ENCODE results near the gene IER5L. TPM values are rescaled to one million over a fixed set of nuclear protein-coding genes. Genes with fewer than 3 reads are reported as not detected.
A peak's percentile ranks its signal among the peaks of the same experiment; 100 is the strongest.

The IER5L gene
- total and polyA plus RNA-seq, 2 of the 8 experiments (the other 6 are each of a cell fraction or from before 2014, with no cell fraction given): 0.65 to 1.0 TPM

GRCh38 chr9:129126749-129127618, 51.1 kb downstream of the IER5L start:
- Histone ChIP-seq H3K14ac (ENCODE audit: insufficient read length) (no peak overlapping the region), H3K27ac (ENCODE audit: low read depth, low read length) (peak overlapping the region; percentile 88), H4K91ac (replicated peaks; ENCODE audit: insufficient read length, low read length) (peak overlapping the region; percentile 48), H3K23me2 (ENCODE audit: low read depth, low read length) (no peaks in the 10 kb centered on the region), H3K79me1 (ENCODE audit: low read depth, low read length) (peaks cover 13% of the 10 kb centered on the region), H3K18ac (ENCODE audit: extremely low read depth, low read length) (peak overlapping the region; percentile 96), H2BK20ac (ENCODE audit: low read length) (peak overlapping the region; percentile 92), H3K36me3 (ENCODE audit: control insufficient read depth in 2 of 4, insufficient read depth in 4 of 4, low read length in 3 of 4) (peaks cover 11 to 42% (median 17%) of the 10 kb centered on the region in 4 experiments; a peak in 7 of 8 replicates), H2BK120ac (replicated peaks; ENCODE audit: low read depth, low read length) (peak overlapping the region; percentile 13), H3K9ac (replicated peaks in 1 of 4; ENCODE audit: extremely low read depth in 1 of 4, low read depth in 3 of 4, low read length in 3 of 4) (peak overlapping the region in 3 of 4 experiments; percentile 26 to 38 (median 28); a peak in 4 of 7 replicates), H3K4me3 (ENCODE audit: extremely low read depth in 1 of 4, insufficient read depth in 2 of 4, low read depth in 3 of 4, low read length in 4 of 4) (peak overlapping the region in 2 of 4 experiments; percentile 23 to 32; a peak in 3 of 8 replicates), H3K4me1 (replicated peaks in 1 of 4; ENCODE audit: control insufficient read depth in 3 of 4, insufficient read depth in 4 of 4, low read length in 3 of 4) (peaks cover 9 to 18% (median 15%) of the 10 kb centered on the region in 4 experiments), H4K8ac (ENCODE audit: extremely low read depth, insufficient read depth, low read length) (no peak overlapping the region; the same call in 1 of the 2 replicates), H2BK5ac (ENCODE audit: low read depth, low read length) (peak overlapping the region; percentile 83), H3K79me2 (ENCODE audit: control insufficient read depth in 1 of 2, insufficient read depth in 2 of 2, low read length in 2 of 2) (peaks cover 3 to 20% of the 10 kb centered on the region in 2 experiments; a peak in 2 of 4 replicates), H2AFZ (ENCODE audit: low read length) (no peak overlapping the region), H3K23ac (ENCODE audit: insufficient read length) (no peak overlapping the region), H3K4ac (replicated peaks; ENCODE audit: insufficient read length, low read depth, low read length) (peak overlapping the region; percentile 28), H3K9me3 (ENCODE audit: insufficient read depth in 2 of 2, low read depth in 1 of 2, low read length in 1 of 2) (no peaks in the 10 kb centered on the region), H2BK12ac (ENCODE audit: low read depth, low read length) (peak overlapping the region; percentile 88), H3K56ac (replicated peaks; ENCODE audit: insufficient read length, low read depth, low read length) (no peak overlapping the region), H3K4me2 (ENCODE audit: insufficient read depth in 1 of 2, low read depth in 2 of 2, low read length in 2 of 2) (peak overlapping the region; percentile 15 to 58), H3K27me3 (replicated peaks in 1 of 4; ENCODE audit: control insufficient read depth in 3 of 4, extremely low read depth in 1 of 4, insufficient read depth in 3 of 4, low read length in 3 of 4) (no peaks in the 10 kb centered on the region), H2AK5ac (ENCODE audit: low read depth, low read length) (no peak overlapping the region; the same call in 1 of the 2 replicates), H4K20me1 (replicated peaks in 1 of 2; ENCODE audit: control insufficient read depth in 1 of 2, insufficient read depth in 2 of 2, low read length in 2 of 2) (peaks cover 2 to 4% of the 10 kb centered on the region in 2 experiments), H2BK15ac (ENCODE audit: low read length) (peak overlapping the region; percentile 95), H4K5ac (ENCODE audit: insufficient read length, low read depth, low read length) (peak overlapping the region; percentile 27)
- no peak for FAIRE-seq
- ChIA-PET POLR2A (ENCODE audit: partially characterized antibody) (interaction anchor here (0.9 to 2.7 kb wide), 10 partner anchors 10 to 221 kb away, joined by 3 to 12 read pairs (median 4); partner anchors contain the start of genes CRAT, IER5L and PTPA), CTCF (ENCODE audit: partially characterized antibody) (interaction anchor here (1.2 to 12.2 kb wide), 7 partner anchors 14 to 516 kb away, joined by 3 to 169 read pairs (median 4); no protein-coding TSS in a partner anchor)
- DNase-seq (ENCODE audit: low read depth in 1 of 2, low spot score in 2 of 2): peak in 1 of 2 experiments; percentile 57
- WGBS, 2 experiments (ENCODE audit: extremely low coverage in 1 of 2, insufficient coverage in 1 of 2, insufficient read length in 1 of 2, insufficient replicate concordance in 2 of 2, low coverage in 1 of 2, low lambda C conversion rate in 2 of 2, missing lambda C conversion rate in 1 of 2): 54% methylated on average over 10 of the region's 10 CpGs; no CpG with 5 or more reads in 1 of the 2 experiments
